IPS-18c (cell line): ENCODE results near the gene AGAP2.
A peak's percentile ranks its signal among the peaks of the same experiment; 100 is the strongest.

Experiments
- H3K4me3 ChIP-seq: 2 replicates; pipeline ENCODE4 v1.7.0; 2013; ENCODE audit warnings: low read depth, mild to moderate bottlenecking, low read length, moderate library complexity; ENCODE audit not compliant: insufficient read depth
- H3K9me3 ChIP-seq: one replicate; pipeline ENCODE4 v1.6.1; 2013; ENCODE audit warnings: mild to moderate bottlenecking, low read length, moderate library complexity; ENCODE audit not compliant: control insufficient read depth, insufficient read depth

Gene AGAP2

GRCh38 chr12:57771873-57772428 is 33.4 kb upstream of the AGAP2 start, which contains the start of gene METTL1:
Gene METTL1 (minus strand): TSS chr12:57772105. CDS start chr12:57772083, 22 bp downstream.
- Histone ChIP-seq H3K4me3 (peak within 1 kb of the TSS; percentile 100), H3K9me3 (no peaks in the 10 kb centered on the region)

DNA sequence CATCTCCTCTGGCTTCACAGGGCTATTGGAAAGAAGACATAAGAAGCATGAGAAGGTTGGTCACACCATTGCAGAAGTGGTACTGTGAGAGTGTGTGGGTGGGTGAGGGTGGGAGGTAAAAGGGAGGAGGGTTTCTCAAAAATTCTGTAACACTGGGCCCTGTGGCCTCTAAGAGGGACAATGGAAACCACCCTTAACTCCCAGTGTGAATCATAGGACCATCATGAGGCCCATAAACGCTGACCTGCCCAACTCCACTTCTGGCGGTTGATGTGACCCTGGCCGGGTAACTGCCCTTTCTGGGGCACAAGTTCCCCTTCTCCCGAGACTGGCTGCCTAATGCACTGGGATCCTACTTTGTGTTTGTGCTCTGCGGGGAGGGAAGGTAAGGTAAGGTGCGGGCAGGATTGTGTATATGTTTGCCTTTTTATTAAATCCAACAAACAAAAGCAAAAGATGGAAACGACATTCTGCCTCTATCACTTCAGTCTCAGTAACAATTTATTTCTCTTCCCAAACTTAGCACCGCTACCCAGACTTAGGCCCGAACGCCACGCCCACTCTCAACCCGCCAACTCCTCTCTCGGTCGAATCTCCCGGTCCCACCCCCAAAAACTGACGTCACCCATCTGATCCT is 32.8 kb upstream of the AGAP2 start:
- peak overlapping the region; percentile 100 for H3K4me3 ChIP-seq
- no peaks in the 10 kb centered on the region for H3K9me3 ChIP-seq

GRCh38 chr12:57770734-57771133 is 32.2 kb upstream of the AGAP2 start:
- H3K4me3 ChIP-seq, result no peak overlapping the region
- H3K9me3 ChIP-seq, result no peaks in the 10 kb centered on the region

DNA sequence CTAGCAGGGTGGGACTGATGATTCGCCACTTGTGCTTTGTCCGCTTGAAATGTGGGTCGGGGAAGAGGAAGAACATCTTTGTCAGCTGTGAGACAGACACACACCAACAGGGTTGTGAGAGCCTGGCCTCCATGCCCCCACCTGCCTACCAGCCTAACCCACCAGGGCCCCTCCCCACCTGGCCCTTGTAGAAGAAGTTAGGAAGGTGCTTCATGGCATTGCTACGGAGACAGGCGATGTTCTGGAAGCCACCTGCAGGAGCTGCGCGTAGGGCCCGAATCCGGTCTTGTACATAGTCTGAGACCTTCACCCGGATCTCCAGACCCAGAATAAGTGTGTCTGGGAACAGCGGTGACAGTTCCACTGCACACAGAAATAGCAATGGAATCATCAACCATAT is 31.1 kb upstream of the AGAP2 start:
- Histone ChIP-seq H3K9me3 (no peaks in the 10 kb centered on the region), H3K4me3 (no peak overlapping the region)

DNA sequence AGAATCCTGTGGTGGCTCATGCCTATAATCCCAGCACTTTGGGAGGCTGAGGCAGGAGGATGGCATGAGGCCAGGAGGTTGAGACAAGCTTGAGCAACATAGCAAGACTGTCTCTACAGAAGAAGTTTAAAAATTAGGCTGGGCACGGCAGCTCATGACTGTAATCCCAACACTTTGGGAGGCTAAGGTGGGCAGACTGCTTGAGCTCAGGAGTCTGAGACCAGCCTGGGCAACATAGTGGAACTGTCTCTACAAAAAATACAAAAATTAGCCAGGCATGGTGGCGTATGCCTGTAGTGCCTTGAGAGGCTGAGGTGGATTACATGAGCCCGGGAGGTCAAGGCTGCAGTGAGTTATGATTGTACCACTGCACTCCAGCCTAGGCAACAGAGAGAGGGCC is 29.3 kb upstream of the AGAP2 start:
- H3K4me3 ChIP-seq, result no peak overlapping the region

GRCh38 chr12:57767305-57767698 is 28.8 kb upstream of the AGAP2 start:
- Histone ChIP-seq H3K4me3 (peak overlapping the region; percentile 47; the same call in 1 of the 2 replicates), H3K9me3 (no peaks in the 10 kb centered on the region)

More for the DNA sequence above, 29.3 kb upstream of the AGAP2 start:
- H3K9me3 ChIP-seq, result no peaks in the 10 kb centered on the region

DNA sequence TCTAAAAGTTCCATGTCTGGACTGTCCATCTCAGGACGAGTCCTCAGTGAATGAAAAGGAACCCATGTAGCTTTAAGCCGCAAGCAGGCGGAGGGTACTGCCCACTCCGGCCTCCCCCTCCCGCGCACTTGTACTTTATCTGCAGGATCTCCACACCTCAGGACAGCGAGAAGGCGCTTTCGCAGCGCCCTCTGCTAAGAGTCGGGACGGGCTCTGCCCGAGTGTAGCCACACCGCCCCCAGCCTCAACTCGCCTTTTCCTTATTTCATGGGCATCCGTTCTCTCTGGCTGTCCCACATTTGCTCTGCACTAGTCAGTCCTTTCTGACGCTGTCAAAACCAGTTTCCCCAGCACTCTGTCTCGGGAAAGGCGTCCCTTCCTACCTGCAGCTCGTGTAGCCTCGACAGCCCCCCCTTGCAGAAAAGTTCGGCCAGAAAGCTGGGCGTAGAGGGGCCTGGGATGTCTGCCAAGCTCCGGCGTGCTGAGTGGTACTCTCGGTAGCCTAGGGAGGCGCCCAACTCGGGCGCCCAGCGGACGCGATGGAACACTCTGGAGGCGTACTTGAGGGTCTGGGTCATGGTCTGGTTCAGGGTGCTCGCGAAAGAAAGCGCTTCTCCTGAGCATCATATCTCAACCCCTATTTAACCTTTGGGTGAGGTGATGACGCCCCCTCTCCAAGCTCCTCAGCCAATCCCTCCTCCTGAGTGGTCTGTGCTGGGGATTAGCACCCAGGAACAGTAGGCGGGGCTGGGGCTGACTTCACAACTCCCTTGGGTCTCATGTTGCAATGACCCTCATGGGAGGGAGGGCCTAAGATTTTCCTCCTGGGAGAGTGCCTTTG is 28.1 kb upstream of the AGAP2 start, which contains the start of gene CYP27B1:
Gene CYP27B1 (minus strand): TSS at position 615 of the 841 bp plus-strand sequence. CDS start 37 bp downstream, at position 578.
- Histone ChIP-seq H3K9me3 (no peaks in the 10 kb centered on the region), H3K4me3 (peak within 1 kb of the TSS; percentile 47)

- peak overlapping the region; percentile 47 for H3K4me3 ChIP-seq
- no peaks in the 10 kb centered on the region for H3K9me3 ChIP-seq
These were observed 27.3 kb upstream of the AGAP2 start for GRCh38 chr12:57765698-57766463.

GRCh38 chr12:57765003-57765697 is 26.6 kb upstream of the AGAP2 start:
- peak overlapping the region; percentile 47 for H3K4me3 ChIP-seq
- H3K9me3 ChIP-seq, result no peaks in the 10 kb centered on the region

DNA sequence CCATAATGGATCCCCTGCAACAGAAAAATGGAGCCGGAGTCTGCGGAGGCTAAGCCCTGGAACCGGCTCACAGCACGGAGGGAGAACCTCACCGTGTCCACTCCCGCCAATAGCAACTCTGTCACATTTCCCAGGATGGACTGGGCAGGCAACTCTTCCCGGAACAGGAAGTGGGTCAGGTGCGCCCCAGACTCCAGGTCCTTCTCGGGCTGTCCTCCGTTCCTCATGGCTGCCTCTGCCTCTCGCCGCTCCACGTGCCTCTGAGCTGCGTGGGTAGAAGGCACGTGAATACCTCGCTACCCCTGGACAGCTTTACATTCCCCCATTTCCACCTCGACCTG is 26.1 kb upstream of the AGAP2 start:
- Histone ChIP-seq H3K9me3 (no peaks in the 10 kb centered on the region), H3K4me3 (peak overlapping the region; percentile 47)

DNA sequence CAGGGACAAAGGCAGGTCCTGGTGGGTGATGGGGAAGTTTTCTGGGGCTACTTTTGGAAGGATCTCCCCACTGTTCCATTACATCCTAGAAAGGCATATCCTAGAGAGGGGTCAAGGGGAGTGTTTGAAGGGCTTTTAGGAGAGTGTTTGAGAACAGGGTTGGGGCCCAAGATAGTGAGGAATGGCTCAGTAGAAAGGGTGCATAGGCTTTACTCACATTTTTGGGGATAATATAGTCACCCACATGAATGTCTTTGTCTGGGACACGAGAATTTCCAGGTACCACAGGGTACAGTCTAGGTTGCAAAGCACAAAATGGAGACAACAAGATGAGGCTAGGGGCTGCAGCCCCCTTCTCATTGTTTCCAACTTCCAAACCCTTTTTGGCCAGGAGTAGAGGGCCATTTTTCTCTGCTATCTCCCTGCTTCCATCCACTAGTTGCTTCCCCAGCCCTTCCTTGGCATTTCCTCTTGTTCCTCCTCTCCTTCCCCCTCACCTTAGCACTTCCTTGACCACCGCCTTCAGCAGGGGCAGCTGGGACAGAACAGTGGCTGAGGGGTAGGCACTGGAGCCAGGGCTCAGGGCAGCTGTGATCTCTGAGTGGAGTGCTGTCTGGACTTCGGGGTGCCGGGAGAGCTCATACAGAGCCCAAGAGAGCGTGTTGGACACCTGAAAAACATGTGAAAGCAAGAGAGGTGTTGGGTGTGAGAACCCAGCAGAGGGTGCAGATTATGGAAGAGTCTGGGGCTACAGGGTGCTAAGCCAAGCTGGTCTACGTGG is 25.5 kb upstream of the AGAP2 start:
- H3K4me3 ChIP-seq, result peak overlapping the region; percentile 47; the same call in 1 of the 2 replicates
- no peaks in the 10 kb centered on the region for H3K9me3 ChIP-seq

GRCh38 chr12:57762463-57762862 is 23.9 kb upstream of the AGAP2 start:
- no peak overlapping the region for H3K4me3 ChIP-seq

GRCh38 chr12:57761391-57761998 is 23.0 kb upstream of the AGAP2 start:
- no peak overlapping the region for H3K4me3 ChIP-seq

More at GRCh38 chr12:57762463-57762862, 23.9 kb upstream of the AGAP2 start:
- no peaks in the 10 kb centered on the region for H3K9me3 ChIP-seq

DNA sequence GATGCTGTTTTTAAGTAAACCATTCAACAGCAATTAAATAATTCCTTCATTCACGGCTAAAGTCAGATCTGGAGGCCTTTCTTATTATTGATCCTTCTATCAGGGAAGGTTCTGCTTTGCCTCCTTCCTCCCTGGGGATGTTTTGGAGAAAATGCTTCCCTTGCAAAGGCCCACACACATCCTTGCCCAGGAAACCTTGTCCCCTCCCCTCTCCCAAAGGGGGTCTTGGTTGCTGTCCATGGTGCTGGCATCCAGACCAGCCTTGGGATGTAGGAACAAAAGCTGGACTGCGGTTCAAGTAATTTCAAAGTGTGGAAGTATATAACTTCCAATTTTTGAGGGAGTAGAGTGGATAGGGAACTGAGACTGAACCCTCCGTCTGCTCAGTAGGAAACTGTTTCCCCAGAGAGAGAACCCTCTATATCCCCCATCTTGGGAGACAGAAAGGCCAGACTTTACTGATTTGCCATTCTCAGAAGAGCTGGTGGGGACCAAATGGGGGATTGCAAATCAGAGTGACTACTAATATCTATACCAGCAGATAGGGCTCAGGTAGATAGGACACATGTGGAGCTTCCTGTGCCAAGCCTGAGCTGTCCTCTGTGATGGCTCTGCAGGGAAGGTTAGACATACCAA is 21.9 kb upstream of the AGAP2 start:
- Histone ChIP-seq H3K4me3 (no peak overlapping the region), H3K9me3 (no peaks in the 10 kb centered on the region)

More at GRCh38 chr12:57761391-57761998, 23.0 kb upstream of the AGAP2 start:
- H3K9me3 ChIP-seq, result no peaks in the 10 kb centered on the region

GRCh38 chr12:57759360-57759980 is 20.9 kb upstream of the AGAP2 start:
- Histone ChIP-seq H3K4me3 (no peak overlapping the region), H3K9me3 (no peaks in the 10 kb centered on the region)
